ENCODE data around the gene RAB31.

RAB31 gene

GRCh38 chr18:9737472-9738121 lies 29.5 kb downstream of the RAB31 start:
- DNase-seq (ENCODE audit: low read depth in 2 of 2), result no peak

GRCh38 chr18:9738266-9738969 lies 30.3 kb downstream of the RAB31 start:
- DNase-seq (ENCODE audit: low read depth in 2 of 2), result no peak

GRCh38 chr18:9739516-9739915 lies 31.4 kb downstream of the RAB31 start:
- DNase-seq (ENCODE audit: low read depth in 2 of 2), result no peak

- DNase-seq (ENCODE audit: low read depth in 2 of 2), result no peak
Observed at GRCh38 chr18:9740071-9740470, 32.0 kb downstream of the RAB31 start.

- no peak for DNase-seq (ENCODE audit: low read depth in 2 of 2)
Observed at GRCh38 chr18:9741406-9741792, 33.3 kb downstream of the RAB31 start.

GRCh38 chr18:9741793-9742523 lies 33.9 kb downstream of the RAB31 start:
- no peak for DNase-seq (ENCODE audit: low read depth in 2 of 2)

- DNase-seq (ENCODE audit: low read depth in 2 of 2), result no peak
Observed at GRCh38 chr18:9742524-9743131, 34.5 kb downstream of the RAB31 start.

GRCh38 chr18:9743200-9744016 lies 35.3 kb downstream of the RAB31 start:
- DNase-seq (ENCODE audit: low read depth in 2 of 2), result peak; percentile 43 to 44

- DNase-seq (ENCODE audit: low read depth in 2 of 2), result no peak
Observed at GRCh38 chr18:9746958-9747357, 38.9 kb downstream of the RAB31 start.

GRCh38 chr18:9749611-9750010 lies 41.5 kb downstream of the RAB31 start:
- no peak for DNase-seq (ENCODE audit: low read depth in 2 of 2)

GRCh38 chr18:9750112-9750511 lies 42.0 kb downstream of the RAB31 start:
- DNase-seq (ENCODE audit: low read depth in 2 of 2), result no peak

- no peak for DNase-seq (ENCODE audit: low read depth in 2 of 2)
Observed at GRCh38 chr18:9750606-9751304, 42.7 kb downstream of the RAB31 start.

- DNase-seq (ENCODE audit: low read depth in 2 of 2), result no peak
Observed at GRCh38 chr18:9751371-9752031, 43.4 kb downstream of the RAB31 start.

- DNase-seq (ENCODE audit: low read depth in 2 of 2), result no peak
Observed at GRCh38 chr18:9753846-9754245, 45.7 kb downstream of the RAB31 start.

- DNase-seq (ENCODE audit: low read depth in 2 of 2), result no peak
Observed at GRCh38 chr18:9755110-9755509, 47.0 kb downstream of the RAB31 start.

GRCh38 chr18:9755615-9756014 lies 47.5 kb downstream of the RAB31 start:
- no peak for DNase-seq (ENCODE audit: low read depth in 2 of 2)

GRCh38 chr18:9756271-9756932 lies 48.3 kb downstream of the RAB31 start:
- no peak for DNase-seq (ENCODE audit: low read depth in 2 of 2)

GRCh38 chr18:9756933-9757470 lies 48.9 kb downstream of the RAB31 start:
- no peak for DNase-seq (ENCODE audit: low read depth in 2 of 2)

- peak; percentile 40 to 42 for DNase-seq (ENCODE audit: low read depth in 2 of 2)
Observed at GRCh38 chr18:9757827-9758621, 49.9 kb downstream of the RAB31 start.
